C1 segment of cervical spinal cord (tissue), 14 donors: ENCODE data around the gene GCC2.
"Not testable (repeated sequence)": the region's sequence is repeated elsewhere in the genome, so short reads cannot be mapped to it uniquely, and the experiment has no call there.

Experiments
- DNase-seq, 14 donors: peaks; one replicate each; lab custom pipeline; 2025; lab: John Stamatoyannopoulos, UW

Gene GCC2

DNA sequence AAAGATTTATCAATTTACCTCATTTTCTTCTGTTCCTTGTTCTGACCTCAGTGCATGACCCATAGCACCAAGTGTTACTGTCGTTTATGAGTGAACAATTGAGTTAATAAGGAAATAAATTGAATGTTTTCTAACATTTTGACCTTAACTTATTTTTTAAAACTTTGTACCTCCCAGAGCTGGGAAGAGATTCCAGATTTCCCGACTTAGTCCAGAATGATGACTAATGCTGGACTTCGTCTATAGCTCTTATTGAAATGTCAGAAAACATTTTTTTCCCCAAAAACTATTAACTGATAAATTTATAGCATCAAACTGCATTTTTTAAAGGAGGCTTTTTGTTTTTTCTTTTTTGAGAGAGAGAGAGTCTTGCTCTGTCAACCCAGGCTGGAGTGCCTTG lies 63.4 kb downstream of the GCC2 start:
- DNase-seq, result not testable (repeated sequence)

DNA sequence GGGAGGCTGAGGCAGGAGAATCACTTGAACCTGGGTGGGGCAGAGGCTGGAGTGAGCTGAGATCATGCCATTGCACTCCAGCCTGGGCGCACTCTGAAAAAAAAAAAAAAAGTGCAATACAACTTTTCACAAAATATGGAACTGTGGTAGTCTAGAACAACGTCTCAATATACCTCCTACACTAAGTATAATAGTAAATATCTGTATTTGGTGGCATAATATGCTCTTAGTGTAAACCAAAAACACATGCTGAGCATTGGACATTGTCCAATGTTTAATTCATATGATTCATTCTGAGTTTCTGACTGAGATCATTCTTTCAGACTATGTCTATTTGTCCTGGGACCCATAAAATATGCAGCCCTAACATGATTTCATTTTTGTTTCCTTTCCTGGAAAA lies 65.5 kb downstream of the GCC2 start:
- not testable (repeated sequence) for DNase-seq

DNA sequence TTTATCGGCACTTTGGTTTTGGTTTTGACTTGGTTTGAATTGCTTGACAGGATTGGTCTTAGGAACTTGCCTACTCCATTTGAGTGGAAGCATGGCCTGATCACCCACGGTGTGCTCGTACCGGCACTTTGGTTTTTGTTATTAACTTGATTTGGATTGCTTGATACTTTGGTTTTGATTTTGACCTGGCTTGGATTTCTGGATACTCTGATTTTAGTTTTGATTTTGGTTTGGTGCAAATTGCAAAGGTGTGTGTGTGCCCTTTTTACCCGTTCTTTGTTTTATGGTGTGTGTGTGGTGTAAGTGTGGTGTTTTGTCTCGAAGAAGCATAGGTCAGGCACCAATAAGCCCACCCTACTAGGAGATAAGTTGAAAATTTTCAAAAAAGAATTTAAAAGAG lies 75.7 kb downstream of the GCC2 start:
- not testable (repeated sequence) for DNase-seq

DNA sequence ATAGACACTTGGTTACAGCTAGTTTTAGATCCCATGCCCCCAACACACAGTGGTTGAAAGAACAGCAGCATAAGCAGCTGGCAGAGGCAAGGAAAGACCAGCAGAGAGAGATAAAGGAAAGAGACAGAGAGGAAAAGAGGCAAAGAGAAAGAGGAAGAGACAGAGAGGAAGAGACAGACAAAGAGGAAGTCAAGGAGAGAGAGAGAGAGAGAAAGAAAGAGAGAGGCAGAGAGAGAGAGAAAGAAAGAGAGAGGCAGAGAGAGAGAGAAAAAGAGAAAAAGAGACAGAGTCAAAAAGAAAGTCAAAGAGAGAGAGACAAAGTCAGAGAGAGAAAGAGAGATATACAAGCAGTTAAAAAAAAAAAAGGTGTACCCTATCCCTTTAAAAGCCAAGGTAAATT lies 76.3 kb downstream of the GCC2 start:
- DNase-seq, result not testable (repeated sequence)

DNA sequence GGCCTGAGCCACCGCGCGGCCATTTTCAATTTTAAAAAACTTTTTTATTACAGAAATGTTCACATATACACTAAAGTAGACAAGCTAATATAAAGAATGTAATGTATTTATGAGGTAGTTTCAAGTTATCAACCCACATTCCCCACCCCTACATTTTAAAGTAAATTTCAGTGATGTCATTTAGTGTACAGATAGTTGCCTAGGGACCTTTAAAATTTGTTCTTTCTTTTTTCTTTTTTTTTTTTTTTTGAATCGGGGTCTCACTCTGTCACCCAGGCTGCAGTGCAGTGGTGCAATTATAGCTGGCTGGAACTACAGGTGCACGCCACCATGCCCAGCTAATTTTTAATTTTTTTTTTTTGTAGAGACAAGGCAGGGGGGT lies 82.7 kb downstream of the GCC2 start:
- no peak for DNase-seq

DNA sequence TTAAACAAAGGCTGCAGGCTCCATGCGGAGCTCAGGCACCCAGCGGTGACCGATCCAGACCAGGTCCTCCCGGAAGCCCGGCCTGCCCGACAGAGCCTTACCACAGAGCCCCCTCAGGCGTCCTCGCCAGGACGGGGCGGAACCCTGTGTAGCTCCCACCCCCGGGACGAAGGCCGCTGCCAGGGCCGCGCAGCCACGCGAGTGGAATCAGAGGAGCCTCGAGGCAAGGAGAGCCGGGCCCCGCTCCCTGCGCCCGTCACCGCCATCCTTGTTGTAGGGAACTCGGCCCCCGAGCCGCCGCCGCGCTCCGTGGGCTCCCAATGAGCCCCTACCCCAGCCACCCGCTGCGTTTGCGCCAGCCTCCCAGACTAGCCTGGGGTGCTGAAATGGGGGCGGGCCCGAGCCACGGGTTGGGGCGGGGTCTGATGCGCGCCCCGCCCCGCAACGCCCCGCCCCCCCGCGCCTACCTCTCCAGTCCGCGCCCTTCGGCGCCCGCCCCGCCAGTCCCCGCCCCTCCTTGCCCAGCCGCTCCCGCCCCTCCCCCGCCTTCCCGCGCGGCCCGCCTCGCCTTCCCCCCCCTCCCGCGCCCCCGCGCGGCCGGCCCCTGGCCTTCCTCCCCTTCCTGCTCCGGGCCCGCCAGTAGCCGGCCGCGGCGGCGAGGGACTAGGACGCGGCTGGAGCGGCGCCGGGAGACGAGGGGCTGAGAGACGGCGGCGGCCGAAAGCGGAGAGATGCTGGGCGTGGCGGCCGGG lies 85.0 kb downstream of the GCC2 start, which contains the start of gene LIMS1:
LIMS1 (plus strand) TSS at position 639 of the 752 bp plus-strand sequence; CDS start at position 732, 93 bp downstream.
- peak; percentile 25 to 95 (median 79) for DNase-seq

DNA sequence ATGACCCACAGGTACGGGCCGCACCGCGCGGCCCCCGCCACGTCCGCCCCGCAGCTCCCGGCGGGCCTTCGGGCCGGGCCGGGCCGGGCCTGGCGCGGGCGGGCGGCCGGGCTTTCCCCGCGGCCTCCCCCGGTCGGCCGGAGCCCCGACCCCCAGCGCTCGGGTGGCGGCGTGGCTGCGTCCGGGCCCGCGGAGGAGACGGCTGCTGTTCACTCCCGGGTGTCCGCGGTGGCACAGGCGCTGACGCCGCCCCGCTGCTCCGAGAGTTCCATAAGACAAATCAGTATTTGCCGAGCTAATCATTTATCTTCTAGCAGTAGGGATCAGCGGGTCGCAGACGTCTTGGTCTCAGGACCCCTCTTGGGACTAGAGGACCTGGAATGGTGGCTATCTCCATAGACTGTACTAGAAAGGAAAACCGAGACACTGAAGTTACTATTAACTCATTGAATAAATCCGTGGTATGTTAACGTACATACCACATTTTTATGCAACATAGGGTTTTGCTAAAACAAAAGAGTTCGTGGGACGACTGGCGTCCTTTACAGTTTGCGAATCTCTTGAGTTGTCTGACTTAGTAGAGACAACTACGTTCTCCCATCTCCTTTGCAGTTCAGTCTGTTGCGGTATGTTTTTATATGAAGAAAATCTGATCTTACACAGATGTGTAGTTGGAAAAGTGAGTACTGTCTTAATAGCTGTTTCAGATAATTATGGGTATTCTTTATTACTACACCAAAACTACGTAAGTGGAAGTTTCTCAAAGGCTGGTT lies 85.8 kb downstream of the GCC2 start:
- peak in 11 of 14 donors; percentile 21 to 75 (median 53) for DNase-seq

DNA sequence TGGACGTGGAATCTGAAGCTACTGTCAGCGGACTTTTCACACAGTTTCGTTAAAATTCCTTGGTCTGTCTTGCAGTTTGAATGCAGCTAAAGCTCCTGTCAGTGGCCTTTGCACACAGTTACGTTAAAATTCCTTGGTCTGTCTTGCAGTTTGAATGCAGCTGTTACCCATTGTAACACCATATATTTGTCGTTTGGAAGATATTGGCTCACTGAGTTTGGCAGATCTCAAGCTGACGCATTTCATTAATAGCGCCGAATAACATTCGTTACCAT lies 86.3 kb downstream of the GCC2 start:
- DNase-seq, result no peak

DNA sequence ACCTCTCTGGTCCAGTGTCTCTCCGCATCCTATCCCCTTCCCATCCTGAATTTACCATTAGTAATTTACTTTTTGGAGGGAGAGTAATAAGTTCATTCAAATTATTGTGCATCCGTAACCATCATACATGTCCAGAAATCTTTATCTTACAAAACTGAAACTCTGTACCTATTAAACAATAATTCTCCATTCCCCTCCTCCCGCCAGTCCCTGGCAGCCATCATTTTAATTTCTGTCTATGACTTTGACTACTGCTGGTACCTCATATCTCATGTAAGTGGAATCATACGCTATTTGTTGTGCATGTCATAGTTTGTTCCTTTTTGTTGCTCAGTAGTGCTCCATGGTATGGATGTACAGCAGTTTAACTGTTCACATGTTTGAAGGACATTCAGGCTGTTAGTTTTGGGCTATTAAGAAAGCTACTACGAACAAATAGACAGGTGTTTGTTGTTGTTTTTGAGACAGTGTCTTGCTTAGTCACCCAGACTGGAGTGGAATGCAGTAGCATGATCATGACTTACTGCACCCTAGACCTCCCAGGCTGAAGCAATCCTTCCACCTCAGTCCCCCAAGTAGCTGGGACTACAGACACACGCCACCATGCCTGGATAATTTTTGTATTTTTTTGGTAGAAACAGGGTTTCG lies 87.3 kb downstream of the GCC2 start:
- DNase-seq, result no peak

DNA sequence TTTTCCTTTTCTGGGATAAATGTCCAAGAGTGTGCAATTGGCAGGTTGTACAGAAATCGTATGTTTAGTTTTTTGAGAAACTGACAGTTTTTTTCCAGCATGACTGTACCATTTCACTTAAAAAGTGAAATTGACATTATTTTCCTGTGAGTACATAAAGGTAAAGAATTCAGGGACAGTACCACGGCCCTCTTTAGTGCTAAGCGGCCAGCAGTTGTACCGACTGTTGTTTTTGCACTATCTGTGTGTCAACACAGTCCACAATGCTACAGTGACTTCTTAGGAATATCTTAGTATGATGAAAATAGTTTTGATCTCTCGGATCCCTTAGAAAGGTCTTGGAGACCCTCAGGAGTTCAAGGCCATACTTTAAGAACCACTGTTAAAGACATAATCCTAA lies 87.9 kb downstream of the GCC2 start:
- DNase-seq, result no peak

DNA sequence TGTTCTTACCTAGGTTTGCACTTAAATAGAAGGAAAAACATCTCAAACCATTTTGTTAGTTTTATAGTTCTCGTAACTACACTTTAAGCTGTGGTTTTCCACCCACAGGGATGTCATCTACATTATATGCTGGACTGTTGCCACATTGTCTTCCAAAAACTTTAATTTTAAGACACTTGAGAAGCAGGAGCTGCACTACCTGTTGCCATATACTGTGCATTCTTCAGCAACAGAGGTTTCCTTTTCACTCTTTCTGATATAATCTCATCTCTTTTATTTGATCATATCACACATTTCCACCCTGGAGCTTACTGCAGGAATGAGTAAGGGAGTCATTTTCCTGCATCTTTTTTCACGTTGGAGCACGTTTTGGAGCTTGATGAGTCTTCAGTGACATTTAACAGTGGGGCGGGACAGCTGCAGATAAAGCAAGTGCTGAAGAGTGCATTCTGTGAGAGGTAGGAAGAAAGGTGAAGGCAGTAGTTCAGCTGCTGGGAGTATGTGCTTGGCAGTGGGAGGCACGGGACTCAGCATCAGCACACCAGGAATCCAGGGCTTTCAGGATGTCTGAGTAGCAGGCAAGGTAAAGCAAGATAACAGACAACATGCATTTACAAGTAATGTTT lies 89.1 kb downstream of the GCC2 start:
- no peak for DNase-seq

DNA sequence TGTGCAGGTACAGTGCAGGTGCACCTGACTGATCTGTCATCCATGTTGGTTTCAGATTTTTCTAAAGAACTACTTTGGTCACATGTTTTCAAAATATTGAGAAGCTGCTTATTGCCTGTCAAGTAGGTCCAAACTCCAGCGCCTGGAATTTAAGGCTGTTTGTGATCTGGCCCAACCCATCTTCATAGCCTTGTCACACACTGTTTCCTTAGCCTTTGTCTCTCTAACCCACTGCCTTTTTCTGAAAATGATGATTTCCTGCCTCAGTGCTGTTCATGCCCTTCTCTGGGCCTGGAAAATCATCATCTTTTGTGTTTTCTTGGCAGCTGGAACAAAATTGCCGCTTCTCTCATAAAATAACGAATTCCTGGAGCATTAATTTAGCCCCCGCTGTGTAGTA lies 92.4 kb downstream of the GCC2 start:
- no peak for DNase-seq

DNA sequence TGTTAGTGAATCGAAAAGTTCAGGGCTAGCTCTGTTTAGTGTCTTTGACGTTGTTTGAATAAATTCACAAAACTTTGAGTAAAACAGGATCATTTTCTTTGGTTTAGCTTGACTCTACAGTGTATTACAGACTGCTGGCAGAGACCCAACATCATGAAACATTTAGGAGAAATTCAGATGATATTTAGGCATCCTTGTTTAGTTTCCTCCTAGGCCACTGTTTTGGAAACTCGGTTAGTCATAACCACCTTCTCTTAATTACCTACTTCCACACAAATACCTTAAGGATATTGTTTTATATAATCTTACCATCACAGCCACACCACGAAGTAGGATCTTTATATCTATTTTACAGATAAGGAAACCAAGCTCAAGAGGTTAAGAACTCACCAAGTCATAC lies 93.1 kb downstream of the GCC2 start:
- no peak for DNase-seq

DNA sequence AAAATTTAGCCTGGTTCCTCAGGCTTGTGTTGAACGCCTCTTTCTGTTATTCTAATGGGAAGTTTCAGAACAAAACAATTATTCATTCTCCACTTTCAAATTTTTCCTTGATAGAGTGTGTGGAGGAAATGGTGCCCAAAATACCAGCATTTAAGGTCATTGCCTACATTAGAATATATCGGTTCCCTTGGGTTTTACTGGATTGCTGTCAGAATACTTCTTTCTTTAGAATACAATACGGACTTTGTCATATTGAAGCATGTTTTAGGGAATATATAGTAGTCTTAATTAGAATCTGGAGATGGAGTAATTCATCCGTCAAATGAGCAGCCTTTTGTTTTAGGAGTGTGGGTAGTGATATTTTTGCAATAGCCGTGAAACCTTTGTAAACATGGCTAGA lies 98.6 kb downstream of the GCC2 start:
- DNase-seq, result no peak

DNA sequence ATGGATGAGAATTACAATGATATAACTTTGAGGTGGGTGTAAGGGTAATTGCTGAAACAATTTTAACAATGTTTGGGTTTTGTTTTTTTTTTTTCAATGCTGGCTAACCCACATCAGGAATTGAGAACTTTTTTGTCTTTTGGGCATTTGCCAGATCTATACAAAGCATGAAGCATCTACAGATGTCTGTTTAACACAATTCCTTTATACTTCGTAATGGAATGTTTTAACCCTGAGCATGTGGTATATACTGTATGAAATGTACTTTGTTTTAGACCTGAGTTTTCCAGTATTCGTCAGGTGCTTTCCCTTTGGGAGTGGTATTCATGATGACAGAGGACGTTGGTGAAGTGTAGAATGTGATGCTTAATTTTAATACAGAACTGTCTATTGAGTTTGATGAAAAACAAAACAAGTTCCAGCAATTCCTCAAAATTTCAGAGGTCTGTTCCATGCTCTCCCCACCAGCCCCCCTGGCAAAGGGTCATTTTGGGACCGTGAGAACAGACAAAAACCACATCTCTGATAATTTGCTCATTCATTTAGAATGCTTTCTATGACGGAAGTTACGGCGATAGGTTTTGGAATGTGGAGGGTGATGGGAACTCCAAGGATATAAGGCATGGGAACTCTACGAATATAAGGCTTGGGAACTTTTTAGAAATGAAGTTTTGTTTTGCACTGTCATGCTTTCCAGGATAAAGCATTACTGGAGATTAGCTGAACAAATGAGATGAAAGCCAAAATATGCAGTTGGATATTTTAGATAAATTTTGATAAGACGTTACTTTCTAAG lies 99.4 kb downstream of the GCC2 start:
- no peak for DNase-seq

DNA sequence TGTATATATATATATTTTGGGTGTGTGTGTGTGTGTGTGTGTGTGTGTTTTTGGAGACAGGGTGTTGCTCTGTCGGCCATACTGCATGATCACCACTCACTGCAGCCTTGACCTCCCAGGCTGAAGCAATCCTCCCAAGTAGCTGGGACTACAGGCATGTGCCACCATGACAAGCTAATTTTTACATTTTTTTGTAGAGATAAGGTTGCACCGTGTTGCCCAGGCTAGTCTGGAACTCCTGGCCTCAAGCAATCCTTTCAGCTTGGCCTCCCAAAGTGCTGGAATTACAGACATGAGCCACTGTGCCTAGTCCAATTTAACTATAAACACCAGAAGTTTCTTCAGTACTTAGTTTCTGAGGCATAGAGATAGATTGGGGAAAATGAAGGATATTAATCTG lies 103.6 kb downstream of the GCC2 start:
- DNase-seq, result no peak

DNA sequence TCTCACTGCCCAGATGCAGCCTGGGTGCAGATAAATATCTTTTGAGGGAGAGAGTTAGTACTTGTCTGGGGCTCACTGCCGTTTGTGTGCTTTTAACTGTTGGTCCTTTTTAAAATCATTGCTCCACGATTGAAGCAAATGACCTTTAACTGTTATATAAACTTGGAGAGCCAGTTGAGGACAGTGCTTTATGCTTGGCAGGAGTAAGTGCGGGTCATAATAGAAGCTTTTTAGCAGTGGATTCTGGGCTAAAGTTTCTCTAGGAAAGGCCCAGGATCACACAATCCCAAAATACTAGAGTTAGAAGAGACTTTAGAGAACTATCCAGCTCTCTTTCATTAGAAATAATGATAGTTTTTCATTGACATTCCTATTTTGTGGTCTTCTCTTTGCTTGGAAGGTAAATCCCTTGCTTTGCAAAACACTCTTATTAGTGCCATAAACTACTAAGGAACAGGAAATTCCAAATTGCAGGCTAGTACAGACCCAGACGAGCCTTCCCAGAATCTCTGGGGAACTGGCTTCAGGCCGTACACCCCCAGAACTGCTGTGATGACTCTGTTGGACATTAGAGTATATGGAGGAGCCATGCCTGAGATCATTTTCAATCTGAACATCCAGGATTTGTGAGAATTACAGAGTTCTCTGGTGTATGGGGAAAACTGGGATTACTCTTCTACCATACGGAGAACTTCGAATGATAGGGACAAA lies 104.4 kb downstream of the GCC2 start:
- DNase-seq, result no peak

DNA sequence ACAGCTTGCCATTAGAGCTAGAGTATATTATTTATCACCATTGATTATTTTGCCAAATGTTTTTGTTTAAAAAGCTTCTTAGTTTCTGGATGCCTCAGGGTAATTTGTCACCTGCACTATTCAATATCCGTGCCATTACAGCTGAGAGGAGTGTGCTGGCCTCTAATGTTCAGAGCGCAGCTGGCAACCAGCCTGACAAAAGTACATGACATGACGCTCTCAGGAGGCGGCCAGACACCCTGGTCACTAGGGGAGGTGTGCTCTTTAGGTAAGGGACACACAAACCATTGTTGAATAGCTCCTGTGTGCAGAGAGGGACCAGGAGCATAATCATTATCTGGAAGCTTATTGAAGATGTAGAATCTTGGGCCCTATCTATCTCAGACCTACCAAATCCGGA lies 105.5 kb downstream of the GCC2 start:
- DNase-seq, result no peak

DNA sequence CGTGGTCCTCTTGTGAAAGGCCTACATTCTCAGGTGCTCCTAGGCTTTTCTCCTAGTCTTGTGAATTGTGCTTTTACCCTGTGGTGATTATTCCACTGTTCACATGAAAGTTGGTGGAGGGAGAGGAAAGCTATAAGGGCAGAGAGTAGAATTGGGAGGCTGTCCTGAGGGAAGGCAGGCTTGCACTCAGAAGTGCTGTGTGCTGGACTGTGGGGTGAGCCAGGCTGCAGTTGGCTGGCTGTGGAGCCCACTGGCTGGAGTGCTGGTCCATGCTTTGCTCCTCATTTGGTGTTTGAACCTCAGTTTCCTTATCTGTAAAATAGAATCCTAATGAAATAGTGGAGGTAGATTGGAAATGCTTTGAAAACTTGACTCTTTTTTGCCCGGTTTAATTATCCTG lies 106.6 kb downstream of the GCC2 start:
- no peak for DNase-seq

DNA sequence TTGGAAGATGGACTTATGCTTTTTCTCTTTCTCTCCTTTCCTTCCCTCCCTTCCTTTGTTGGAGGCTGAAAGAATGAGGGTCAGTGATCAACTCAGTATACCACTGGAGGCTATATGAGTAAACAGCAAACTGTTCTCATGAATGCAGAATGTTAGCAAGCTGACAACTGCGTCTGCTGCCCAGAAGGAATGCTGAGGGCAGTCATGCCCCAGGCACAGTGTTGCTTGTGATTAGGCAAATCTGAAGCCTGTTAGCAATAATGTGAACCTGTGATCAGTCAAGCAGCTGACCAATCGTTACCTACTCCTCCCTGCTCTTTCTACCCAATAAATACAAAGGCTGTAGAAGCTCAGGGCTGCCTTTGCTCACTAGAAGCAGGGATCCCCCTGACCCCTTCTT lies 107.6 kb downstream of the GCC2 start:
- DNase-seq, result not testable (repeated sequence)
